Stimulated activated CD8-positive, alpha-beta memory T cell treated with anti-CD3 and anti-CD28 coated beads, Interleukin-4, amount 100 ng/mL, for 4 hours (primary cell): ENCODE data around the gene CEP162.
"Not testable (repeated sequence)": the region's sequence is repeated elsewhere in the genome, so short reads cannot be mapped to it uniquely, and the experiment has no call there.

Experiments
- DNase-seq, 2 donors: peaks; one replicate each; pipeline ENCODE4 v3.0.0-alpha.2; 2020; ENCODE audit warnings: low read depth in 2 of 2, low spot score in 1 of 2

The CEP162 gene

GRCh38 chr6:84089552-84089951 is 137.9 kb downstream of the CEP162 start:
- no peak for DNase-seq

DNA sequence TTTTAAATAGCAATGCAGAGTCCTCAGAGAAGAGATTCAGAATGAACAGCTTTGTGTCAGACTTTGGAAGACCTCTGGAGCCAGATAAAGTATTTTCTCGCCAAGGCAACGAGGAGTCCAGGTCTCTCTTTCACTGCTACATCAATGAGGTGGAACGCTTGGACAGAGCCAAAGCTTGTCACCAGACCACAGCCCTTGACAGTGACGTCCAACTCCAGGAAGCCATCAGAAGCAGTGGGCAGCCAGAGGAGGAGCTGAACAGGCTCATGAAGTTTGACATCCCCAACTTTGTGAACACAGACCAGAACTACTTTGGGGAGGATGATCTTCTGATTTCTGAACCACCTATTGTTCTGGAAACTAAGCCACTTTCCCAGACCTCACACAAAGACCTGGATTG is 138.4 kb downstream of the CEP162 start:
- no peak for DNase-seq

- DNase-seq, result no peak
Measured at GRCh38 chr6:84086545-84087429, 140.7 kb downstream of the CEP162 start.

GRCh38 chr6:84086056-84086455 is 141.4 kb downstream of the CEP162 start:
- DNase-seq, result no peak

- DNase-seq, result not testable (repeated sequence)
Measured at GRCh38 chr6:84084705-84085104, 142.7 kb downstream of the CEP162 start.

GRCh38 chr6:84082689-84083265 is 144.7 kb downstream of the CEP162 start:
- no peak for DNase-seq

- no peak for DNase-seq
Measured at GRCh38 chr6:84081222-84081621, 146.2 kb downstream of the CEP162 start.

GRCh38 chr6:84078335-84078734 is 149.1 kb downstream of the CEP162 start:
- no peak for DNase-seq

DNA sequence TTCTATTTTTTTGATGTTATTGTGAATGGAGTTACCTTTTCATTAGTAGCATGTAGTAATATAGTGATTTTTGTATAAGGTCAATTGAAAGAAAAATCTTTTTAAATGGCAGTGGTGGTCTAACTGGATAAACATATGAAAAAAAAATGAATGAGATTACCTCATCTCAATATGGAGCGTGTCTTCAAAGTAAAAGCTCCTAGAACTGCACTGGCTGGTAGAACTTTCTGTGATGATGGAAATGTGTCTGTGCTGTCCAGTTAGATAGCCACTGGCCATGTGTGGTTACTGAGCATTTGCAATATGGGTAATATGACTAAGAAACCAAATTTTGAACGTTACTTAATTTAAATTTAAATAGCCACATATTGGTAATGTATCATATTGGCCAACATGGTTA is 149.8 kb downstream of the CEP162 start:
- no peak for DNase-seq

- DNase-seq, result no peak
Measured at GRCh38 chr6:84074988-84075781, 152.3 kb downstream of the CEP162 start.
